Uterus (tissue), 2 donors: ENCODE results near the gene CENPU.

Experiments used
- POLR2A ChIP-seq, 2 donors: fragments of 450-650 bp; IDR thresholded peaks; one replicate each; pipeline ENCODE4 v1.6.1; 2016; ENCODE audit warnings: antibody characterized with exemption in 2 of 2, mild to moderate bottlenecking in 1 of 2, moderate library complexity in 1 of 2
- TF ChIP-seq, protein P1 (sequence below), 4 experiments: fragments of 200-600 bp in 2 of 4; fragments of 450-650 bp in 2 of 4; sonication (generic) in 2 of 4; IDR thresholded peaks; one replicate each; pipeline ENCODE4 v1.5.1; 2016 to 2019; ENCODE audit warnings: antibody characterized with exemption in 4 of 4, mild to moderate bottlenecking in 2 of 4, moderate library complexity in 1 of 4

DNA sequence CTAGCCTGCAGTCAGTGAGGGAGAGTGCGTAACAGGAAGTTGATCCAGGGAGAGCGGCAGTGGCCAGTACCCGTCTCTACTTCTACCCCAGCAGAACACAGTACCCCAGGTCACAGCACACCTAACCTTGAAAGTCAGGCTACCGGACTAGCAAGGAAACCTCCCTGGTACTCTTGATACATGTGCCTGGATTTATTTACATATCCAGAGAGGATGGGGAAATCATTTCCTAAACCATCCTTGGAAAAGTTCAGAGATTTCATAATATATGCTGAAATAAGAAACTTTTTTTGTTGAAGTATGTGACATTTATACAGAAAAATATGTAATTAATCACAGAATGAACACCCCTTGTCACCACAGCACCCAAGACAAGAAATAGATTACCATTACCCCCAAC lies 59.9 kb downstream of the CENPU start:
- TF ChIP-seq, protein P1, sequence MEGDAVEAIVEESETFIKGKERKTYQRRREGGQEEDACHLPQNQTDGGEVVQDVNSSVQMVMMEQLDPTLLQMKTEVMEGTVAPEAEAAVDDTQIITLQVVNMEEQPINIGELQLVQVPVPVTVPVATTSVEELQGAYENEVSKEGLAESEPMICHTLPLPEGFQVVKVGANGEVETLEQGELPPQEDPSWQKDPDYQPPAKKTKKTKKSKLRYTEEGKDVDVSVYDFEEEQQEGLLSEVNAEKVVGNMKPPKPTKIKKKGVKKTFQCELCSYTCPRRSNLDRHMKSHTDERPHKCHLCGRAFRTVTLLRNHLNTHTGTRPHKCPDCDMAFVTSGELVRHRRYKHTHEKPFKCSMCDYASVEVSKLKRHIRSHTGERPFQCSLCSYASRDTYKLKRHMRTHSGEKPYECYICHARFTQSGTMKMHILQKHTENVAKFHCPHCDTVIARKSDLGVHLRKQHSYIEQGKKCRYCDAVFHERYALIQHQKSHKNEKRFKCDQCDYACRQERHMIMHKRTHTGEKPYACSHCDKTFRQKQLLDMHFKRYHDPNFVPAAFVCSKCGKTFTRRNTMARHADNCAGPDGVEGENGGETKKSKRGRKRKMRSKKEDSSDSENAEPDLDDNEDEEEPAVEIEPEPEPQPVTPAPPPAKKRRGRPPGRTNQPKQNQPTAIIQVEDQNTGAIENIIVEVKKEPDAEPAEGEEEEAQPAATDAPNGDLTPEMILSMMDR (IDR thresholded peaks at IDR 0.05), result no peak
- no peak for TF ChIP-seq POLR2A (IDR thresholded peaks at IDR 0.05)
